GM18867 (cell line): Measurements from ENCODE around the gene STMN1.

Experiments
- ATAC-seq: cut with Tn5 transposase; IDR thresholded peaks from one replicate; pipeline ENCODE4 v1.9.1; 2021; ENCODE audit warnings: mild to moderate bottlenecking, moderate library complexity; ENCODE audit not compliant: unreplicated experiment

STMN1 gene

GRCh38 chr1:25871704-25872494 lies 34.3 kb downstream of the STMN1 start:
- ATAC-seq: no peak

GRCh38 chr1:25871086-25871703 lies 35.0 kb downstream of the STMN1 start:
- no peak for ATAC-seq

GRCh38 chr1:25870614-25871013 lies 35.6 kb downstream of the STMN1 start:
- ATAC-seq: no peak

- no peak for ATAC-seq
Measured at GRCh38 chr1:25869909-25870606, 36.2 kb downstream of the STMN1 start.

GRCh38 chr1:25867210-25867991 lies 38.8 kb downstream of the STMN1 start:
- ATAC-seq: no peak

- ATAC-seq: no peak
Measured at GRCh38 chr1:25866288-25866687, 39.9 kb downstream of the STMN1 start.

DNA sequence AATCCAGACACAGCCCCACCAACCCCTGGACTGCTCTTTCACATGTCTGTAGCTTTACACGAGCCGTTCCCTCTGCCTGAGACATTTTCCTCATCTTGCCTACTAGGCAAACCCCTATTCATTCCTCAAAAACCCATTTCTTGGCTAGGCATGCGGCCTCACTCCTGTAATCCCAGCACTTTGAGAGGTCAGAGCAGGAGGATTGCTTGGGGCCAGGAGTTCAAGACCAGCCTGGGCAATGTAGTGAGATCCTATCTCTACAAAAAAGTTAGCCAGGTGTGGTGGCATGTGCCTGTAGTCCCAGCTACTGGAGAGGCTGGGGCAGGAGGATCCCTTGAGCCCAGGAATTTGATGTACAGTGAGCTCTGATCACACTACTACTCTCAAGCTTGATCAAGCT lies 41.8 kb downstream of the STMN1 start:
- ATAC-seq: no peak

GRCh38 chr1:25863486-25864262 lies 42.5 kb downstream of the STMN1 start:
- no peak for ATAC-seq

GRCh38 chr1:25862785-25863485 lies 43.3 kb downstream of the STMN1 start:
- ATAC-seq: no peak

DNA sequence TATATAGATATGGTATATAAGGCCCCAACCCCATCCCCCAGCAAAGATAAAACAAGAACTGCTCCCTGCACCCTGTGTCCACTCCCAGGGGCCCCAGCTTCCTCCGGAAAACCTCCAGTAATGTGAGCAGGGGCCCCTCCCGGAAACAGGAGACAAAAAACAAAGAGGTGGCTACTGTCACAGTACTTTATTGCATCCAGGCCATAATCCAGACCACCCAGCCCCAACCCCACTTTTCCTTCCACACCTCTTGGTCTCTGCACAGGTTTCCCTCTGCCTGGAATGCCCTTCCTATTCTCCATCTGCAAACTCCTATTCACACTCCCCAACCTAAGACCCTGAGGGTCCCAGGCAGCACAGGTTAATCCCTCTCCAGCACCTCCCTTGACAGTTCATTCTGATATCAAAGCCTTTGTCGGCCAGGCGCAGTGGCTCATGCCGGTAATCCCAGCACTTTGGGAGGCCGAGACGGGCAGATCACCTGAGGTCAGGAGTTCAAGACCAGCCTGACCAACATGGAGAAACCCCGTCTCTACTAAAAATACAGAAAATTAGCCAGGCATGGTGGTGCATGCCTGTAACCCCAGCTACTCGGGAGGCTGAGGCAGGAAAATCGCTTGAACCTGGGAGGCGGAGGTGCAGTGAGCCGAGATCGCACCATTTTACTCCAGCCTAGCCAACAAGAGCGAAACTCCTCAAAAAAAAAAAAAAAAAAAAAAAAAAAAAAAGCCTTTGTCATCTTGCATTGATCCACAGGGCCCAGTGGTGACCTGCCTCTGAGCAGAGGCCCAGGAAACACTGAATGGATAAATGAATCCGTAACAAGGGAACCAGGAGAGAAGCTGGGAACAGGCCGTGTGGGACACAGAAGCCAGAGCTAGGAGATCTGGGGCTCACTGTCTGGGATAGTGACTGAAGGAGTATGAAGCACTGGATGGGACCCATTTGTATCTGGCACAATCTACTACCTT lies 44.6 kb downstream of the STMN1 start:
- ATAC-seq: no peak

DNA sequence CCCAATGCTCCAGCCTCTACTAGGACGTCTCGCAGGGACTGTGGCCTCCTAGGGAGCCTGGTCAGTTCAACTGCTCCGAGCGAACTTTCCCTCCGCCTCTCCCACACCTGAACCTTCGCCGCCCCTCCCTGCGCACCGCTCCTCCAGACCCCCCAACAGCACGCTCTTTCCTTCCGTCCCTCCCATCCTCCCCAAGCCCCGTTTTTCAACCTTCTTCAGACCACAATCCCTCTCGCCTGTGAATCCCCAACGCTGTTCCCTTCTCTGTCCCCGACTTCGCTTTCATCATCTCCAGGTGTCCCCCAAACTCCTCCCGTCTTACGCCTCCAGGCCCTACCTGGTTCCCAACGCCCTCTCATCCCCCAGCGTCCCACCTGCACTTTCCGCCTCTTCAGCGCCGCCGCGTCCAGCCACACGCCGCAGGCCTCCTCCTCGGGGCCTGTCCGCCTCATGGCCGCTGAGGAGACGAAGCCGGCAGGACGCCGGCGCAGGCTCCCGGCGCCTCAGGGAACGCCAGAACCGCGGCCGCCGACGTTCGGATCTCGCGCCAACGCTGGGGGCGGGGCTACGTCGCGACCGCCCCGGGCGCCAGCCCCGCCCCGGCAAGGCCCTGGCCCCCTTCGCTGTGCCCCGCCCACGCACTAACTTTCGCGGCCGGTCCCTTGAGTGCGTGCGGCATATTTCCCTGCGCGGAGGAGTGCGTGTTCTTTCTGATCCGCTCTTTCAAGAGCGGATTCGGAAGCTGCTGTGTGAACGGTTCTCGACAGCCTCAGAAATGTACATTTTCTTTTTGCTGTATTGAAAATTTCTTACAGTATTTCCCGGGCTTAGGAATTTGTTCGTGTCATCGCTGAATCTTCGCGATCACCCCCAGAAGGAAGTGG lies 47.1 kb downstream of the STMN1 start, which contains the start of gene AUNIP:
TSS of gene AUNIP (minus strand) at position 552 of the 884 bp plus-strand sequence. CDS start at position 452, 100 bp downstream.
- ATAC-seq: peak; percentile 92

GRCh38 chr1:25858494-25858893 lies 47.7 kb downstream of the STMN1 start:
- ATAC-seq: no peak

GRCh38 chr1:25856856-25857255 lies 49.4 kb downstream of the STMN1 start:
- no peak for ATAC-seq

DNA sequence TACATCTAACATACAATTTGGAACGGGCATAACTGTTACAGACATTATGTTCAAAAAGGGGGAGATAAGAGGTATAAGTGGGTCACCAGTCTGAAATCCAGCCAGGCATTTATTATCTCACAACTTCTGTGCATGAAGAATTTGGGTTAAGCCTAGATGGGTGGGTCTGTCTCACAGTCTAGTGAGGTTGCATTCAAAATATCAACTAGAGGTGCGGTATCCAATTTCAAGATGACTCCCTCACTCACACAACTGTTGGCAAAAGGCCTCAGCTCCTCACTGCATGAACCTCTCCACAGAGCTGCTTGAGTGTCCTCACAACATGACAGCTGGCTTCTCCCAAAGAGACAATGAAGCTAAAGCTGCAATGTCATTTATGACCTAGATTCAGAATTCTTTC lies 51.7 kb downstream of the STMN1 start:
- ATAC-seq: no peak
